GM18507 (cell line): ENCODE measurements around the gene SYT6.
"Not testable (repeated sequence)": the region's sequence is repeated elsewhere in the genome, so short reads cannot be mapped to it uniquely, and the experiment has no call there.

Experiments
- DNase-seq: peaks from one replicate; pipeline ENCODE4 v3.0.0; 2011; ENCODE audit warnings: low read depth; ENCODE audit not compliant: insufficient read length; ENCODE audit errors: extremely low spot score
- FAIRE-seq: peaks from 2 replicates; lab custom pipeline; 2011; peaks lifted over from hg19 to GRCh38; lab: Jason Lieb, UNC

The SYT6 gene

GRCh38 chr1:114079596-114080190 is 74.0 kb downstream of the SYT6 start:
- DNase-seq: no peak
- no peak for FAIRE-seq

GRCh38 chr1:114078116-114078515 is 75.6 kb downstream of the SYT6 start:
- DNase-seq (no peak), FAIRE-seq (no peak)

GRCh38 chr1:114077188-114077587 is 76.5 kb downstream of the SYT6 start:
- FAIRE-seq: no peak
- no peak for DNase-seq

DNA sequence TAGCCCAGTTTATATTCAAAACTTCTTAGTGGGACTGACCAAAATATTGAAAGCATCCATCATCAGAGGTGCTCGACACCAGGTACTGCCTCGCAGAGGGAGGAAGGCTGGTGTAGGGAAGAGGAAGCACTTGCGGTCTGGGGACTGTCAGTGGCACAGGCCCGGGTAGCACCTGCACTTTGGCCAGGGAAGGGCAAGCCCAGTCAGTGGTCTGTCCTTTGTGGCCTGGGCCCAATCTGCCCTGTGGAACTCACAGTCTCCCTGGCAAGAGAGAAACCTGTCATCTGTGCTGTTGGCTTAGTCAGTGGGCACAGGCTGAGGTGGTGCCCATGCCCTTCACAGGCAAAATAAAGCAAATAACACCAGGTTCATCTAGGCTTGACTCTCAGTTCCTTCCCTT is 77.4 kb downstream of the SYT6 start:
- DNase-seq: no peak
- no peak for FAIRE-seq

DNA sequence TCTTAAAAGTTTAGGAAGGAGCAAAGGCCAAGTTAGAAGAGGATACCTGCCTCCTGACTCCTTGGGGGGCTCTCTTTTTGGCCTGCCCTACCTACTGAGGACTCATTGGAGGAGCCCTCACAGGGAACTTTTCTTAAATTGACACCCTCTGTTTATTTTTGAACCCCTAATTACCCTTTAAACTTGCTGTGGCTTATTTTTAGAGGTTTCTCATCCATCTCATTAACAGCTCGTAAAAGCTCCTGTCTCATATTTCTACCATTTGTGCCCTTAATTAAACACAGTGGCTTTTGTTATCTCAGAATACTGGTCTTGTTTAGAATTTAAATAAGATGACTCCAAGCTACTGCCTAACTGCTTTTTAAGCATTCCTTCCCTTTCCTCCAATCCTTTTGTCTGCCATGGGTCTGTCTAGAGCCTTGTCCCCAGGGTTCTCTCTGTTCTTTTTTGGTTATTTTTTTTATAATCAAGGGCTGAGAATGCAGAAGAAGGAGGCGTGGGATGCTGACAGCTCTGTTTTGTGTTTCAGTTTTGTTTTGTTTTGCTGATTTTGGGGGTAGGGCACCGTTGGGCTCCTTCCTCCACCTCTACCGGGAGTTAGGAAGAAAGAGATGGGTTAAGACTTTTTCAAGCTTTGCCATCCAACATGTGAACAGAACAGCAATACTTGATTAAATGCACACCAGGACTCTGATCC is 78.0 kb downstream of the SYT6 start:
- no peak for DNase-seq
- FAIRE-seq: peak; percentile 62

- no peak for DNase-seq
- FAIRE-seq: no peak
These were observed 78.6 kb downstream of the SYT6 start for GRCh38 chr1:114075105-114075504.

DNA sequence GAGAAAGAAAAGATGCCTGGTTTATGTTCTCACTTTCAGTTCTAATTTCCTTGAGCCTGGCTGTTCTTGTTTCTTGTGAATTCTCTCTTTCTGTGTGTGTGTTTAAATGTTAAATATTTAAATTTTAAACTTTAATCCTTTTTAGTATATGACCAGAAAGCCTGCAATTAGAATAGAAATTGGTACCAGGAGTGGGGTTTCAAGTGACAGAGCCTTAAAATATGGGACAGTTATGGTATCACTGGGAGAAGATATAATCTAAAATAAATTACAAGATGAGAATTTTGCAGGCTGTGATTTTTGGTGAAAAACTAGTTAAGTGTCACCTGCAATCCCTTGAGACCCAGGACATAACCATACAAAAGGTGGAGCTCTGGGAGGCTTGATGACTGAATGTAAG is 81.4 kb downstream of the SYT6 start:
- FAIRE-seq (no peak), DNase-seq (no peak)

DNA sequence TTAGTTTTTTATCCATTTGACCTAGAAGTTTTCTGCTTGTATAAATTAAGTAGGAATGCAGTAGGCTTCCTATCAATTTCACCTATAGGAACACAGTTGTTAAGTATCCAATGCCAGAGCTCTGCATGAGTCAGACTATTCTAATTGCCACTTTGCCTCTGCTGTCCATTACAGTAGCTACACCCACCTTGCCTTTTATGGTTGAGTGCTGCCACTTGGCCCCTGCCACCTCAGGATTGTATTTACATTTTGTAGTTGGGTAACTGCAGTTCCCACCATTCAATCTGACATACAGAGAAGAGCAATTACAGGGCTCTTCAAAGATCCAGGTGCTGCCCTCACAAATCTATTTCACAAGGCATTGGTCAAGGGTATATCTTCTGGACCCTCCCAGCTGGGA is 83.9 kb downstream of the SYT6 start:
- DNase-seq, FAIRE-seq: not testable (repeated sequence)

GRCh38 chr1:114068684-114069083 is 85.0 kb downstream of the SYT6 start:
- FAIRE-seq, DNase-seq: not testable (repeated sequence)

DNA sequence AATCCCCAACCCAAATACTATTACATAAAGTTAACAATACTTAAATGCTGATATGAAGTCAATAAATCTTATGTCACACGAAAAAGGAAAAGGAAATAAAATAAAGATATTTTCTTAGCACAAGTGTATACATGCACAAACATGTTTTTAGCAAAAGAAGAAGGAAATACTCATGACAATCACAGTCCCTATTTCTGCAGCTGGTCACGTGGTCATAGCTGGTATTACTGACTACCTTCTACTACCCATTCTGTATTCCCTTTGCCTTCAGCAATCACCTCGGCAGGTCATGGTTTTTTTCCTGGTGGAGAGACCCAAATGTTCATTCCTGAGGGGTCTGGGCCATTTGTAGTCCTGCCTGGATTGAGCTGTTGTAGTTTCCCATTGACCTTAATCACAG is 88.0 kb downstream of the SYT6 start:
- not testable (repeated sequence) for FAIRE-seq, DNase-seq

- DNase-seq (no peak), FAIRE-seq (no peak)
These were observed 90.1 kb downstream of the SYT6 start for GRCh38 chr1:114063544-114063943.

DNA sequence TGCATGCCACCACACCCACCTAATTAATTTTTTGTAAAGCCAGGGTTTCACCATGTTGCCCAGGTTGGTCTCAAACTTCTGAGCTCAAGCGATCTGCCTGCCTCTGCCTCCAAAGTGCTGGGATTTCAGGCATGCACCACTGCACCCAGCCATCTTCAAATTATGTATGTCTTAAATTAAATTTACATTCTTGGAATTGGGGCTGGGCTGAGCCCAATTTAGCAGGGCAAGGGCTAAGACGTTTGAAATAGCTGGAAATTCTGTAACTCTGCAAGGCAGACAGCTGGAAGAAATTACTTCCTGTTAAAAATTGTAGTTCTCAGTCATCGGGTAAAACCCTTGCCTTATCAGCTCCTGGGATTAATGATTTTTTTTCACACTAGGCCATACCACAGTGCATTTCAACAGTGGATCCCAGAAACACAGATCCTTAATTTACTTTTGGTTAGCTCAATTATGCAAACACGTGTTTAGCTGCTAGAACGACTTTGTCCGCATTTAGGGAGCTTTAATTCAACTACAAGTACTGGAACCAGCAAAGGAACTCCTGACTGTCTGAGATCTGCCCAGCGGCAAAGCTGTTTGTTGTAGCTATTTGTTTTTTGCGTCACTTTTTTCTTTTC is 91.1 kb downstream of the SYT6 start:
- DNase-seq: no peak
- FAIRE-seq: no peak

DNA sequence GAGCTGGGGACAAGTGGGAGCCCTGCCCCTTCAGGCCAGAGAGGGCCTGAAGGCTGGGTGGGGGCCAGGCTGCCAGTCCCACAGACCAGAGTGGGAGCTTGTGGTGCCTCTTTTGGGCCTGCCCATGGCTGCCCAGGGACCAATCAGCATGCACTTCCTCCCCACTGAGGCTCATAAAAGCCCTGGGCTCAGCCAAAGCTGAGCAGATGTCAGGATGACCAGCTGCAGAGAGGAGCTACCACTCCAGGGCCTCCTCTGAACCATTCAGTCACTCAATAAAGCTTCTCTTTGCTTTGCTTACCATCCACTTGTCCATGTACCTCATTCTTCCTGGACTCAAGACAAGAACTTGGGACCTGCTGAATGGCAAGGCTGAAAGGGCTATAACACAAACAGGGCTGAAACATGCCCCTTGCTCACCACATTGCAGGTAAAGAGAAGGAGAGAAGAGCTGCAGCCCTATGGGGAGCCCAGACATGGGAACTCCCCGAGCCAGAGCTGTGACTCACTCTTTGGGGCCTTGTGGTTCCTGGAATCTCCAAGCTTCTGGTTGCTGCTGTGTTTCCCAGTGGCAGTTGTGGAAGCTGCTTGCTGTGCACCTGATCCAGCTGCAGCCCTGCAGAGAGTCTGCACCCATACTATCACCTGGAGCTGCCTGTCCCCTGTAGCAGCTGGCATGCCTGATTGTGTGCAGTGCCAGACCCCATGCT is 92.4 kb downstream of the SYT6 start:
- FAIRE-seq: no peak
- DNase-seq: no peak

GRCh38 chr1:114058236-114058635 is 95.4 kb downstream of the SYT6 start:
- not testable (repeated sequence) for FAIRE-seq, DNase-seq

DNA sequence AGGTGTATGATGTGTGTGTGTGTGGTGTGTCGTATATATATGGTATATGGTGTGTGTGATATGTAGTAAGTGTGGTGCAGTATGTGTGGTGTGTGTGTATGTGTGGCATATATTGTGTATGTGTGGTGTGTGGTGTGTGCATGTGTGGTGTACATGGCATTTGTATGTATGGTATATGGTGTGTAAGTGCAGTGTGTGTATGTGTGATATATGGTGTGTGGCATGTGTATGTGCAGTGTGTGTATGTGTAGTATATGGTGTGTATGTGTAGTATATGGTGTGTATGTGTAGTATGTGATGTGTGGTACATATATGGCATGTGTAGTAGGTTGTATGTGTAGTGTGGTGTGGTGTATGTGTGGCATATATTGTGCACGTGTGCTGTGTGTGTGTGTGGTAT is 99.5 kb downstream of the SYT6 start:
- FAIRE-seq (no peak), DNase-seq (no peak)

- FAIRE-seq (no peak), DNase-seq (no peak)
These were observed 105.4 kb downstream of the SYT6 start for GRCh38 chr1:114048232-114048631.

GRCh38 chr1:114043548-114043947 is 110.1 kb downstream of the SYT6 start:
- FAIRE-seq: no peak
- DNase-seq: no peak

DNA sequence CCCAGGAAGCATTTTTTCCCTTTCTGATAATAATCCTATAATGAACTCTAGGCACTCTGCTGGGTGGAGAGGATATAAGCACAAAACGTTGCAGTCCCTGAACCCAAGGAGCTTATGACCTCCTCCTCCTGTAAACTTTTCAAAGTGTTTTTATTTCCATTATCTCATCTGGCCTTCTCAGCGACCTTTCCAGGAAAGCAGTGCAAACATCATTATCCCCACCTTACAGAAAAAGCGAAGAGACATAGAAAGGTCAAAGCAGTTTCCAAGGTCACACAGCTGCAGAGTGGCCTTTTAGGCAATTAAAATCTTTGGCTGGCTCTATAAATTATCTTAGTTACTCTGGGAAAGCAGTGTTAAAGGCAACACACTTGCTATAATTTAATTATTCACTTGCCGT is 110.6 kb downstream of the SYT6 start:
- FAIRE-seq (no peak), DNase-seq (no peak)

GRCh38 chr1:114040273-114041015 is 113.2 kb downstream of the SYT6 start:
- no peak for DNase-seq
- FAIRE-seq: no peak
